Measurements from ENCODE around the gene PLA2G3. TPM values are rescaled to one million over a fixed set of nuclear protein-coding genes. Genes with fewer than 3 reads are reported as not detected.

Gene PLA2G3
- total RNA-seq, 1 experiment from 2014 or later: not detected

DNA sequence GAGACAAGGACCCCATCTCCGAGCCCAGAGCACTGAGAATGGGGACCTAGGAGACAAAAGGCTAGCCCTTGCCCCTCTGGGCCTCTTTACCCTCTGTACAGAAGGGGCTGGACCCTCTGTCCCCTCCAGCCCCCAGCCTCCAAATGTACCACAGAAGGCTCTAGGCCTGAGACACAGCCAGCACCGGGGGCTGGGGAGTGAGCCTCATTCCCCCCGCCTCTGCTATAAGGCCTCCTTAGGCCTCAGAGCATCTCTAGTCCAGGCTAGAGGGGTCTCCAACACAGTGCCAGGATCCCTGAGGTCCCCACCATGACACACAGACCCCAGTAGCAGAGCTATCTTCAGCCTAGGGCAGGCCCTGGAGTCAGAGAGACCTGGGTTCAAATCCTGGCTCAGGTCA is 54.4 kb downstream of the PLA2G3 start:
- CTCF ChIA-PET: no interaction called here
- no peak for TF ChIP-seq SIN3A (IDR thresholded peaks at IDR 0.05; ENCODE audit: borderline replicate concordance, insufficient read depth, low read depth, low read length)
- no peak for TF ChIP-seq TCF7L2 (IDR thresholded peaks at IDR 0.05; ENCODE audit: low read depth, low read length)
- TF ChIP-seq, protein P1, sequence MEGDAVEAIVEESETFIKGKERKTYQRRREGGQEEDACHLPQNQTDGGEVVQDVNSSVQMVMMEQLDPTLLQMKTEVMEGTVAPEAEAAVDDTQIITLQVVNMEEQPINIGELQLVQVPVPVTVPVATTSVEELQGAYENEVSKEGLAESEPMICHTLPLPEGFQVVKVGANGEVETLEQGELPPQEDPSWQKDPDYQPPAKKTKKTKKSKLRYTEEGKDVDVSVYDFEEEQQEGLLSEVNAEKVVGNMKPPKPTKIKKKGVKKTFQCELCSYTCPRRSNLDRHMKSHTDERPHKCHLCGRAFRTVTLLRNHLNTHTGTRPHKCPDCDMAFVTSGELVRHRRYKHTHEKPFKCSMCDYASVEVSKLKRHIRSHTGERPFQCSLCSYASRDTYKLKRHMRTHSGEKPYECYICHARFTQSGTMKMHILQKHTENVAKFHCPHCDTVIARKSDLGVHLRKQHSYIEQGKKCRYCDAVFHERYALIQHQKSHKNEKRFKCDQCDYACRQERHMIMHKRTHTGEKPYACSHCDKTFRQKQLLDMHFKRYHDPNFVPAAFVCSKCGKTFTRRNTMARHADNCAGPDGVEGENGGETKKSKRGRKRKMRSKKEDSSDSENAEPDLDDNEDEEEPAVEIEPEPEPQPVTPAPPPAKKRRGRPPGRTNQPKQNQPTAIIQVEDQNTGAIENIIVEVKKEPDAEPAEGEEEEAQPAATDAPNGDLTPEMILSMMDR (IDR thresholded peaks at IDR 0.05): no peak
- H3K4me3 ChIP-seq (ENCODE audit: low read depth in 2 of 2, low read length in 2 of 2): no peak overlapping the region

DNA sequence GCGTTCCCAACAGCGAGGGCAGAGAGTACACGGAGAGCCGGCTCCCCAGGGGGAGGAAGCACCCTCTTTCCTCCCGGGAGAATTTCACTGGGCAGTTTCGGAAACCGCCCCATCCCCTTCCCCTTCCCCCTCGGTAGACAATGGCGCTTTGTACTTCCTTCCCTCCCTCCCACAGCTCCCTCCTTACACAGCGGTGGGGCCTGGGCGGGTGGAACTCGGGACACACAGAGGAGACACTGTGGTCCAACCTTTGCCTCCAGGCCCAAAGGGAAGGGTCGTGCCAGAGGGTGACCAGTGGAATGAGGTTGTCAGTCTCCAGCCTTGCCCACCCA is 54.8 kb downstream of the PLA2G3 start:
- Histone ChIP-seq H3K4me1 (ENCODE audit: control insufficient read depth, insufficient read depth, low read length) (peaks cover 16% of the 10 kb centered on the region), H3K27ac (ENCODE audit: low read length) (peak overlapping the region; percentile 91), H3K9me3 (ENCODE audit: control insufficient read depth, insufficient read depth, low read depth, low read length) (no peaks in the 10 kb centered on the region), H3K27me3 (ENCODE audit: control insufficient read depth, insufficient read depth, low read length) (no peaks in the 10 kb centered on the region), H3K4me3 (ENCODE audit: low read depth in 2 of 2, low read length in 2 of 2) (peak overlapping the region; percentile 59 to 62), H3K36me3 (ENCODE audit: control insufficient read depth, insufficient read depth, low read length) (peaks cover 5% of the 10 kb centered on the region; the same call in 1 of the 2 replicates)
- BruUV-seq (replicated peaks): no TSS peak
- ATAC-seq (no peak), DNase-seq (ENCODE audit: low read depth, low spot score) (no peak)
- CTCF ChIA-PET: no interaction called here
- TF ChIP-seq POLR2AphosphoS5 (IDR thresholded peaks at IDR 0.05; ENCODE audit: low read depth, low read length): no peak
- TF ChIP-seq, protein P1 (IDR thresholded peaks at IDR 0.05): peak; percentile 33
- POLR2A ChIA-PET: interaction anchor here (1.0 kb wide), 1 partner anchor 117 kb away, joined by 3 read pairs; the partner anchor contains the start of genes MORC2 and TUG1
- intact Hi-C loops (cut with micrococcal nuclease; ENCODE audit: unreplicated experiment) (loop anchor here (2.0 kb wide), 1 partner anchor 117 kb away; the partner anchor contains the start of genes MORC2 and TUG1), in situ Hi-C loops (cut with HindIII; ENCODE audit: low pct_unique_long_range_greater_than_20kb, low sequenced_read_pairs) (no loop called here)

More for the DNA sequence above, 54.4 kb downstream of the PLA2G3 start:
- Histone ChIP-seq H3K9me3 (ENCODE audit: control insufficient read depth, insufficient read depth, low read depth, low read length) (no peaks in the 10 kb centered on the region), H3K4me1 (ENCODE audit: control insufficient read depth, insufficient read depth, low read length) (peaks cover 16% of the 10 kb centered on the region), H3K27ac (ENCODE audit: low read length) (peak overlapping the region; percentile 91; the same call in 1 of the 2 replicates), H3K27me3 (ENCODE audit: control insufficient read depth, insufficient read depth, low read length) (no peaks in the 10 kb centered on the region), H3K36me3 (ENCODE audit: control insufficient read depth, insufficient read depth, low read length) (peaks cover 5% of the 10 kb centered on the region; the same call in 1 of the 2 replicates)
- ATAC-seq (no peak), DNase-seq (ENCODE audit: low read depth, low spot score) (no peak)
- POLR2A ChIA-PET: interaction anchor here (1.0 kb wide), 1 partner anchor 117 kb away, joined by 3 read pairs; the partner anchor contains the start of genes MORC2 and TUG1
- in situ Hi-C loops (cut with HindIII; ENCODE audit: low pct_unique_long_range_greater_than_20kb, low sequenced_read_pairs): no loop called here
- intact Hi-C loops (cut with micrococcal nuclease; ENCODE audit: unreplicated experiment): loop anchor here (2.0 kb wide), 1 partner anchor 117 kb away; the partner anchor contains the start of genes MORC2 and TUG1
- BruUV-seq (replicated peaks): no TSS peak

DNA sequence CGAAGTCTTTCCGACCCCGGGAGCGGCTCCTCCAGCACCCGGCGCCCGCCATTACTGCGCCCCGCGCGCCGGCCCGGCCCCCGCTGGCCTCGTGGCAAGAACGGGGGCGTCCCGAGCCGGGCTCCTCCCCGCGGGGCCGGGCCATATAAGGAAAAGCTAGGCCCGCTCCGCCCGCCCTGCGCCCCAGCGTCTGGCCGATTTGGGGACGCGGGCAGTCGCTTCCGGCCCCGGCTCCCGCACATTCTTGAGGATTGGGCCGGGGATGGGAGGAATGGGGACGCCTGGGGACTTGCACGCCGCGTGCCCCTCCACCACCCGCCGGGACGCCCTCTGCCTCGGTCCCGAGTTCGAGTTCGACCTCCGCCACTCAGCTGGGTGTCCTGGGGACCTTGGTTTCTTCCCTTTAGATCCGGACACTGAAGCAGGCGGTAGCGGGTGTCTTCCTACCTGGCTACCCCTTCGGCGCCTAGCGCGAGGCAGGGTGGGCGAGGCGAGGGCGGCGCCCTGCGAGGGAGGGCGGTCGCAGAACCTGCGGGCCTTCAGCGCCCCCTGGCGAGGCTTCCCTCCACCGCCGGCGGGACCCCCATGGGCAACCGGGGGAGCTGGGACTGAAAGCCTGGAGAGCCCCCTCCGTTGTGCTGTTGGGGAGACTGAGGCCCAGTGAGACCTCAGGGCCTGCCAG is 55.4 kb downstream of the PLA2G3 start:
- Histone ChIP-seq H3K4me3 (ENCODE audit: low read depth in 2 of 2, low read length in 2 of 2) (peak overlapping the region; percentile 59 to 62), H3K9me3 (ENCODE audit: control insufficient read depth, insufficient read depth, low read depth, low read length) (no peaks in the 10 kb centered on the region), H3K27me3 (ENCODE audit: control insufficient read depth, insufficient read depth, low read length) (no peaks in the 10 kb centered on the region), H3K36me3 (ENCODE audit: control insufficient read depth, insufficient read depth, low read length) (peaks cover 5% of the 10 kb centered on the region; the same call in 1 of the 2 replicates), H3K27ac (ENCODE audit: low read length) (peak overlapping the region; percentile 91), H3K4me1 (ENCODE audit: control insufficient read depth, insufficient read depth, low read length) (peaks cover 16% of the 10 kb centered on the region)
- BruUV-seq (replicated peaks): no TSS peak
- no peak for DNase-seq (ENCODE audit: low read depth, low spot score)
- peak; percentile 80 for ATAC-seq
- in situ Hi-C loops (cut with HindIII; ENCODE audit: low pct_unique_long_range_greater_than_20kb, low sequenced_read_pairs) (no loop called here), intact Hi-C loops (cut with micrococcal nuclease; ENCODE audit: unreplicated experiment) (loop anchor here (2.0 to 5.0 kb wide), 2 partner anchors 116 to 138 kb away; partner anchors contain the start of genes MORC2 and TUG1)
- POLR2A ChIA-PET: interaction anchor here (1.0 to 1.1 kb wide), 2 partner anchors 116 kb away, joined by 3 read pairs; partner anchors contain the start of genes MORC2 and TUG1
- TF ChIP-seq, protein P2, sequence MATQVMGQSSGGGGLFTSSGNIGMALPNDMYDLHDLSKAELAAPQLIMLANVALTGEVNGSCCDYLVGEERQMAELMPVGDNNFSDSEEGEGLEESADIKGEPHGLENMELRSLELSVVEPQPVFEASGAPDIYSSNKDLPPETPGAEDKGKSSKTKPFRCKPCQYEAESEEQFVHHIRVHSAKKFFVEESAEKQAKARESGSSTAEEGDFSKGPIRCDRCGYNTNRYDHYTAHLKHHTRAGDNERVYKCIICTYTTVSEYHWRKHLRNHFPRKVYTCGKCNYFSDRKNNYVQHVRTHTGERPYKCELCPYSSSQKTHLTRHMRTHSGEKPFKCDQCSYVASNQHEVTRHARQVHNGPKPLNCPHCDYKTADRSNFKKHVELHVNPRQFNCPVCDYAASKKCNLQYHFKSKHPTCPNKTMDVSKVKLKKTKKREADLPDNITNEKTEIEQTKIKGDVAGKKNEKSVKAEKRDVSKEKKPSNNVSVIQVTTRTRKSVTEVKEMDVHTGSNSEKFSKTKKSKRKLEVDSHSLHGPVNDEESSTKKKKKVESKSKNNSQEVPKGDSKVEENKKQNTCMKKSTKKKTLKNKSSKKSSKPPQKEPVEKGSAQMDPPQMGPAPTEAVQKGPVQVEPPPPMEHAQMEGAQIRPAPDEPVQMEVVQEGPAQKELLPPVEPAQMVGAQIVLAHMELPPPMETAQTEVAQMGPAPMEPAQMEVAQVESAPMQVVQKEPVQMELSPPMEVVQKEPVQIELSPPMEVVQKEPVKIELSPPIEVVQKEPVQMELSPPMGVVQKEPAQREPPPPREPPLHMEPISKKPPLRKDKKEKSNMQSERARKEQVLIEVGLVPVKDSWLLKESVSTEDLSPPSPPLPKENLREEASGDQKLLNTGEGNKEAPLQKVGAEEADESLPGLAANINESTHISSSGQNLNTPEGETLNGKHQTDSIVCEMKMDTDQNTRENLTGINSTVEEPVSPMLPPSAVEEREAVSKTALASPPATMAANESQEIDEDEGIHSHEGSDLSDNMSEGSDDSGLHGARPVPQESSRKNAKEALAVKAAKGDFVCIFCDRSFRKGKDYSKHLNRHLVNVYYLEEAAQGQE (IDR thresholded peaks at IDR 0.05; ENCODE audit: insufficient read depth in 1 of 2, low read depth in 2 of 2, low read length in 1 of 2): no peak
- TF ChIP-seq POLR2AphosphoS5 (IDR thresholded peaks at IDR 0.05; ENCODE audit: low read depth, low read length) (peak; percentile 72), TCF7L2 (IDR thresholded peaks at IDR 0.05; ENCODE audit: low read depth, low read length) (no peak), SIN3A (IDR thresholded peaks at IDR 0.05; ENCODE audit: borderline replicate concordance, insufficient read depth, low read depth, low read length) (no peak)
- TF ChIP-seq, protein P1 (IDR thresholded peaks at IDR 0.05): peak; percentile 89
- CTCF ChIA-PET: interaction anchor here (0.6 to 1.2 kb wide), 4 partner anchors 38 to 322 kb away, joined by 3 to 12 read pairs (median 4); partner anchors contain the start of gene INPP5J

Measured in Panc1 (cell line).